ENCODE measurements around the gene GRB2.

Gene GRB2

DNA sequence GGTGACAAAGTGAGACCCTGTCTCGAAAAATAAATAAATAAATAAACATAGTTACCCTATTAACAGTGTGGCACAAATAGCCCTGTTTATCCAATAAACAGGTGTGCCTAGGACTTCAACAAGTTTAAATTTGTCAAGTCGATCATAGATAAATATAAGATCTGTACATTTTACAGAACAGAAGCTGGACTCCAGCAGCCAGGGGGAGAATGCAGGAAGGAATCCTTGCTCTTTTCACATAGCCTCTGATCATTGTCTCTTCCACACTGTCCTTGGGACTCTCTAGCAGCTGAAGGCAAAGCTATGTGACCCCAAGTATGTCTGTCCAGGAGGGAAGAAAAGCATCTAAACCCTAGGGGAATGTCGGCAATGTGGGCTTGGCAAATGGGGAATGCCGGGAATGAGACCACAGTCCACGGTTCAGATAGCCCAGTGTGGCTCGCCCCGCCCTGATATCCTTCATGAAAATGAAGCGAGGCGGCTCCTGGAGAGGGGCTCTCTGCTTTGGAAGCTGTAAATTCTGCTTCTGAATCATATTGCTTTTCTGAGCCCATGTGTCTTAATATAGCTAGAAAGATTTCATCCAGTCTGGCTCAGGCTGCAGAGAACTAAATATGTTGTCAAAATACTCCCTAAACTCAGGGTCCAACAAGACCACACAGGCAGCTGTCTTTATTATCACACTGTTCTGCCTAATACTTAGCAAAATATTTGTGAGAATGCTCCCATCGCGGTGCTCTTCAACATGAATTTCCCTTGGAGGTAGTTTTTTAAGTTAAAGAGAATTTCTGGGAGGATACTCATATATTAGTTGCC lies 24.9 kb upstream of the GRB2 start:
- DNase-seq = no peak
- no peak for TF ChIP-seq GATA1 (IDR thresholded peaks at IDR 0.05; ENCODE audit: low read depth, low read length)
- TF ChIP-seq POLR2A (IDR thresholded peaks at IDR 0.05; ENCODE audit: low read length) = no peak

DNA sequence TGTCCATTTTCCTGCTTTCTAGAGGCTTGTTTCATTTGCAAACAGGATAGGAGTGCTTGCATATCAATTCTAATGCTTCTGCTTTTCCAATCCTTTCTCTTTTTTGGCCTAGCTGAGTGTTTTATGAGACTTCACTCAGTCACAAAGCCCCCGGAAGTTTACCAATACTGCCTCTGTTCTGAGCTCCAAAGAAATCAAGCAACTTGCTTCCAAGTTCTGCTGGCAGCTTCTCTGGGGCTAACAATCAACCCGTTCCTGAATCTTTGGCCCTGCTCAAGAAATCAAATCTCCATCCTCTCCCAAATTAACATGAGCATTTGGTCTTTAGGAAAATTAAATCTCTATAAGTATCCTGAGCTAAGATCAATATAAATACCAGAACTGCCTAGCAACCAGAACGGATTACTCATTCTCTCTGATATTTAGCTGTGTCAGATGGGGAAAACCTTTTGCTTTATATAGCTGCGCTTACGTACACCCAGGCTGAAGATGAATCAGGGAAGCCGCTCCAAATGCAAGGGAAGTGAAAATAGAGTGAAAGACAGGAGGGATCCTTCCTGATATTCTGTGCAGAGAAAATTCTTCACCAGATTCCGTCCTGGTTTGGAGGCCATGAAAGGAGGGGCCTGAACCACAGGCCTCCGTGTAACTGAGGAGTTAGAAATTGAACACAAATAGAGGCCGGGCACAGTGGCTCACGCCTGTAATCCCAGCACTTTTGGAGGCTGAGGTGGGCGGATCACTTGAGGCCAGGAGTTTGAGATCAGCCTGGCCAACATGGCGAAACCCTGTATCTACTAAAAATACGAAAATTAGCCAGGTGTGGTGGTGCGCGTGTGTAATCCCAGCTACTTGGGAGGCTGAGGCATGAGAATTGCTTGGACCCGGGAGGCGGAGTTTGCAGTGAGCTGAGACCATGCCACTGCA lies 23.3 kb upstream of the GRB2 start:
- TF ChIP-seq GATA1 (IDR thresholded peaks at IDR 0.05; ENCODE audit: low read depth, low read length) (no peak), POLR2A (IDR thresholded peaks at IDR 0.05; ENCODE audit: low read length) (no peak)
- no peak for DNase-seq

DNA sequence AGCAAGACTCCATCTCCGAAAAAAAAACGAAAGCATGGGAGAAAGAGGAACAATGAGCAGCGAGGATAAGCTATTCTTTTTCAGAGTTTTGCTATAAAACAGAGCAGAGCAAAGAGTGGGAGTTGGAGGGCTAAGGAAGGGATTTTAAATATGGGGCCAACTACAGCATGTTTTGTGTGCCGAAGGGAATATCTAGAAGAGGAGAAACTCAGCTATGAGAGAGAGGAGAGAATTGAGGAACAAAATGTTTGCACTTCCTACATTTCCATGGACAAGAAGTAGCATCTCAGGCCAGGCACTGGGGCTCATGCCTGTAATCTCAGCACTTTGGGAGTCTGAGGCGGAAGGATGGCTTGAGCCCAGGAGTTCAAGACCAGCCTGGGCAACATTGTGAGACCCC lies 13.1 kb upstream of the GRB2 start:
- DNase-seq = no peak

DNA sequence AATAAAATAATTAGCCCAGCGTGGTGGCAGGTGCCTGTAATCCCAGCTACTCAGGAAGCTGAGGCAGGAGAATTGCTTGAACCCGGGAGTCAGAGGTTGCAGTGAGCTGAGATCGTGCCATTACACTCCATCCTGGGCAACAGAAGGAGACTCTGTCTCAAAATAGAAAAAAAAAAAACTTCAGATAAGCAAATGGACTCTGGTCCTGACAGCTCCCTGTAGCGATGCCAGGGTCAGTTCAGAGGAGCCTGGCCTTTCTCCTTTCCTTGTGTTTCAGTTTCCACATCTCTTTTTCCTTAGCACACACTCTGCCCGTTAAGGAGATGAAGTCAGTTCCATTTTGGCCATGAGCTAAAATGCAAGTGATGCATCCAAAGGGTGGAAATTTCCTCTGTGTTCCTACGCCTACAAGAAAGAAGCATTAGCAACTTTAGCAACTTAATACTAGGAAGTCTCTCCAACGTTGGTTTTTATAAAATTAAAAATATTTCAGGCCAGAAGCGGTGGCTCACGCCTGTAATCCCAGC lies 11.6 kb upstream of the GRB2 start:
- TF ChIP-seq GATA1 (IDR thresholded peaks at IDR 0.05; ENCODE audit: low read depth, low read length) (no peak), POLR2A (IDR thresholded peaks at IDR 0.05; ENCODE audit: low read length) (no peak)
- DNase-seq = no peak

More for the DNA sequence above, 13.1 kb upstream of the GRB2 start:
- TF ChIP-seq GATA1 (IDR thresholded peaks at IDR 0.05; ENCODE audit: low read depth, low read length) = no peak
- no peak for TF ChIP-seq POLR2A (IDR thresholded peaks at IDR 0.05; ENCODE audit: low read length)

DNA sequence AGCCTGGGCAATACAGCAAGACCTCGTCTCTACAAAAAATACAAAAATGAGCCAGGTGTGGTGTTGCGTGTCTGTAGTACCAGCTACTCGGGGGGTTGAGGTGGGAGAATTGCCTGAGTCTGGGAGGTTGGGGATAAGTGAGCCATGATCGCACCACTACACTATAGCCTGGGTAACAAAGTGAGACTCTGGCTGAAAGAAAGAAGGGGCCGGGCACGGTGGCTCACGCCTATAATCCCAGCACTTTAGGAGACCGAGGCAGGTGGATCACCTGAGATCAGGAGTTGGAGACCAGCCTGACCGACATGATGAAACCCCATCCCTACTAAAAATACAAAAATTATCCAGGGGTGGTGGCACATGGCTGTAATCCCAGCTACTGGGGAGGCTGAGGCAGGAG lies 10.5 kb upstream of the GRB2 start:
- no peak for TF ChIP-seq GATA1 (IDR thresholded peaks at IDR 0.05; ENCODE audit: low read depth, low read length)
- no peak for TF ChIP-seq POLR2A (IDR thresholded peaks at IDR 0.05; ENCODE audit: low read length)

DNA sequence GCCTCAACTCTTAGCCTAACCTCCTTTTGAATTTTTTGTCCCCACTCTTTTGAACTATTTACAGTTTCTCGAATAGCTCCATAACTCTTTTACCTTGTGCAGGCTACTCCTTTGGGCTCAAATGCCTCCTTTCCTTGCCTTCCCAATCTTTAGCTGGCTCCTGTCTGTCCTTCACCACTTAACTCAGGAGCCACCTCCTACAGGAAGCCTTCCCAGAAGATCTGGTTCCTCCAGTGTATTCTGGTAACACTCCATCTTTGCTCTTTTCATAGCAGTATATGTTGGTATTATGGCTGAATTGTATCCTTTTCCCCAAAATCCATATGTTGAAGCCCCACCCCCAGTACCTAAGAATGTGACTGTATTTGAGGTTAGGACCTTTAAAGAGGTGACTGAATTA lies 9.0 kb upstream of the GRB2 start:
- no peak for DNase-seq
- TF ChIP-seq GATA1 (IDR thresholded peaks at IDR 0.05; ENCODE audit: low read depth, low read length) (no peak), POLR2A (IDR thresholded peaks at IDR 0.05; ENCODE audit: low read length) (no peak)

More for the DNA sequence above, 10.5 kb upstream of the GRB2 start:
- no peak for DNase-seq

DNA sequence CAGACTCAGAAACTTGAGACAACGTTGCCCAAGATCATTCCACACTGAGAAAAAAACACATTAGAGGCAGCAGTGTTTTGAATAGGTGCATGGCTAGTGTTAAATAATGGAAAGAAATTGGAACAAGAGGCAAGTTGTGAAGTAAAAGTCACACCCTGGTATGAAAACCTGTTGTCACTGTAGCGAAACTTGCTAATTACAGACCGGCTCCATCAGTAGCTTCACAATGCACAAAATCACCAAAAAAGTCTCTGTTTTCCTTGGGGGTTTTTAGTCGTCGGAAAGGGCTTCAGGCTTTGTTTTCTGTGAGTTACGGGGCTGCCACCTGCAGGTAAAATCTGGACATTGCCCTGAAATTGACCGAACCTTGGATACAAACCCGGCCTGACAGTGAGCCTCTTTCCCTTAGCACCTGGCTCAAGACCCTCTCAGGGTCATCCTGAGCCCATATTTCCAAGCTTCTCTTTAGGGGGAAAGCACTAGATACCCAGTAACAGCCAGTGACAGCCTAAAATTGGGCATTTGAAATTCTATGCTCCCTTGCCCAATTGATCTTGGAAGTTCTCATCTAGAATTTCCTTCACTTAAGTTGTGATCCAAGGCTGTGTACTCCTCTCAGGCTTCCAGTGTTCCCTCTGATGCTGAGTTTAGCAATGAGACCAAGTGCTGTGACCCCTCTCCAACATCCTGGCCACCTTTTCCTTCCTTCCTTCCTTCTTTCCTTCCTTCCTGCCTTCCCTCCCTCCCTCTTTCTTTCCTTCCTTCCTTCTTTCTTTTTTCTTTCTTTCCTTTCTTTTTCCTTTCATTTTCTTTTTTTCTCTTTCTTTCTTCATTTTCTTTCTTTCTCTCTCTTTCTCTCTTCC lies 7.2 kb upstream of the GRB2 start:
- TF ChIP-seq POLR2A (IDR thresholded peaks at IDR 0.05; ENCODE audit: low read length) (no peak), GATA1 (IDR thresholded peaks at IDR 0.05; ENCODE audit: low read depth, low read length) (no peak)

DNA sequence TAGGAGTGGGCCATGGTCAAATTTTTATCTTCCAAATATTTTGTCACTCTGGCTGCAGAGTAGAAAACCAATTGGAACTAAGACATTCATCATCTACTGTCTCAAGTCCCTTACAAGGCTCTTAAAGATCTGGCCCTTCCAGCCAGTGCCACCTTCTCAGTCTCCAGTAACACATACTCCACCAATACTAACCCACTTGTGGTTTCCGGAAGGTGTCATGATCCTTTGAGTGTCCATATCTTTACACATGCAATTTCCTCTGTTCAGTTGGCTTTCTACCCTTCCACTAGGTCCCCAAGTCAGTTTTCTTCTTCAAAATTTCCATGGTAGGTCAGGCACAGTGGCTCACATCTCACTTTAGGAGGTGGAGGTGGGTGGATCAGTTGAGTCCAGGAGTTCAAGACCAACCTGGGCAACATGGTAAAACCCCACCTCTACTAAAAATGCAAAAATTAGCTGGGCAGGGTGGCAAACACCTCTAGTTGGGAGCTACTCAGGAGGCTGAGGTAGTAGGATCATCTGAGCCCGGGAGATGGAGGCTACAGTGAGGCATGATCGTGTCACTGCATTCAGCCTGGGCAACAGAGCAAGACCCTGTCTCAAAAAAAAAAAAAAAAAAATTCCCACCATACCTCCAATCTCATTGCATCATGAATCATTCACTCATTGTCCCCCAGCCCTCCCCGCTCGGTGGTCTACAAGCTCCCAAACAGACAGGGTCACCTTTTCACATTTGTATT lies 6.0 kb upstream of the GRB2 start:
- TF ChIP-seq GATA1 (IDR thresholded peaks at IDR 0.05; ENCODE audit: low read depth, low read length) (no peak), POLR2A (IDR thresholded peaks at IDR 0.05; ENCODE audit: low read length) (no peak)
- DNase-seq = no peak

More for the DNA sequence above, 7.2 kb upstream of the GRB2 start:
- DNase-seq = peak; percentile 78 to 87

DNA sequence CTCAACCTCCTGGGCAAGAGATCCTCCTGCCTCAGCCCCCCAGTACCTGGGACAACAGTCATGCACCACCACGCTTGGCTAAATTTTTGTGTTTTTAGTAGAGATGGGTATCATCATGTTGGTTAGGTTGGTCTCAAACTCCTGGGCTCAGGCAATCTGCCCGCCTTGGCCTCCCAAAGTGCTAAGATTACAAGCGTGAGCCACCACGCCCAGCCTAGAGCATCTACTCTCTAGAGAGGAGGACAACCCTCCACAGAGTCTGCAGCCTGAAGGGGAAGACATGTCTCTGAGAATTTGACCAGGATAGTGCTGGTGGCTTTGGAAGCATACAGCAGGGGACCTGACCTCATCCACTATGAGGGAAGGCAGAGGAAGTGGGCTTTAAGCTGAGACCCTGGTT lies 4.7 kb upstream of the GRB2 start:
- no peak for DNase-seq
- TF ChIP-seq POLR2A (IDR thresholded peaks at IDR 0.05; ENCODE audit: low read length) (no peak), GATA1 (IDR thresholded peaks at IDR 0.05; ENCODE audit: low read depth, low read length) (no peak)

DNA sequence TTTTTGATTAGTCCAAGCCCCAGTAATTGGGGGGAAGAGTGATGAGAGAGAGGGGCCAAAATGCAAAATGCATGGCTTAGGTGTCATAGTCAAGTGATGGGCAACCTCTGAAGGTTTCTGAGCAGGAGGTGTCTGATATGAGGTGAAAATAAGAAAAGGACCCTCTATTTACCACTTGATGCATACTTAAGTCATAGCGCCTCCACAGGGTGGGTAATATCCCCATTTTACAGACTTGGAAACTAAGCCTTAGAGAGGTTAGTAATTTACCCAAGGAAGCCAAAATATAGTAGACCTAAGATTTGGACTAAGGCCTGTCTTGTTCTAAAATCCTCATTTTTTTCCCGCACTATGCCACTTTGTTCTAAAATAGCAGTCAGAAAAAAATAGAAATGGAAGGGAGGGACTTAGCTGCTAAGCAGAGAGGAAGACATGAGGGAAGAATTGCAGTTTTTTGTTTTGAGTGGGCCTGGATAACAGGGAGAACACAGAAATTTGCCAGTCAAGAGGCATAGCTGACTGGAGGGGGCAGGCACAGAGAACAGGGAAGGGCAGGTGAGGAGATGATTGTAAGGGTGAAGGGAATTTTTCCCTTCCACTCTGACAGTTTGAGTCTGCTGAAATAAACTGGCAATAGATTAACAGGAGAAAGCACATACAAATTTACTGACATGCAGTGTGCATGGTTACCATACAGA lies 2.3 kb upstream of the GRB2 start:
- no peak for TF ChIP-seq GATA1 (IDR thresholded peaks at IDR 0.05; ENCODE audit: low read depth, low read length)
- TF ChIP-seq POLR2A (IDR thresholded peaks at IDR 0.05; ENCODE audit: low read length) = no peak
- no peak for DNase-seq

DNA sequence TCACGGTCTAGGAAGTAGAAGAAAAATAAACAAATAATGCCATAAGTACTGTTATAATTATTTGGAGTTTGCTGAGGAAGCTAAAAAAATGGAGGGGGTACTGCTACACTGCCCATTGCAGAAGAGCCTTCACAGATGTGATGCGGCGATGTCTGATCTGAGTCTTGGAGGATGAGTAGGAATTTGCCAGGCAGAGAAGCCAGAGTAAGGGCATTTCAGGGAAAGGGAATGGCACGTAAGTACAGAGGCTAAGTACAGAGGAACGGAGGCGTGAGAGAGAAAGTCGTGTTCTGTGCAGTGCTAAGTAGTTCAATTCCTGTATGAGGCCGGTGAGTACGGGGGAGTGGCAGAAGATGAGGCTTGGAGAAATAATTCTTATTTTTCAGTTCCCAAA lies 741 bp upstream of the GRB2 start:
- peak; percentile 38 to 55 for DNase-seq
- TF ChIP-seq GATA1 (IDR thresholded peaks at IDR 0.05; ENCODE audit: low read depth, low read length) (no peak), POLR2A (IDR thresholded peaks at IDR 0.05; ENCODE audit: low read length) (no peak)

DNA sequence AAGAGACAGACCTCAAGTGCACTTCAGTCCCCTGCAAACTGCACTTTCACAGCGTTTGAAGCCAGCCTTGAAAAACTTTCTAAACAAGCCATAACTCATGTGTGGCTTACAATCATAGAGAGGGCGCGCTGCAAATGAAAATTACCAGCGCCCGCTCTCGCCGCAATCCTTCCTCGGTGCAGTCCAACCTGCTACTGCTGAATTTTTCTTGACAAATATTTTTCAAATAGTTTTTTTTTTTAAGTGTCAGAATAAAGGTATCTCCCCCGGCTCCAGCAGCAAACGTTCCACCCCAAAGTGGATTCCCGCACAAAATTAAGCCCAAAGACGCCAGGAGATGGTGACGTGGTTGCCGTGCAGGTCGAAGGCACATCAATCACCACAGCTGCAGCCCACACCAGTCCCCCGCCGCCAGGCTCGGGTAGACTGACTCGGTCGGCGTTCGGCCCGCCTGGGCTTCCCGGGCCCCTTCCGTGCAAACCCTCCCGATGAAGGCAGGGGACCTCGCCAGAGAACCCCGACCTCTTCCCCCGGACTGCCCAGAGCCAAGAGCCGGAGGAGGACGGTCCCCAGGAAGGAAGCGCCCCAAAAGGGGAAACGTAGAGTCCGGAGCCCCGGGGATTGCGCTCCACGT lies 630 bp downstream of the GRB2 start:
- TF ChIP-seq GATA1 (IDR thresholded peaks at IDR 0.05; ENCODE audit: low read depth, low read length) (no peak), POLR2A (IDR thresholded peaks at IDR 0.05; ENCODE audit: low read length) (no peak)
- peak; percentile 74 to 81 for DNase-seq

Data from erythroblast (primary cell).